ENCODE results near the gene DAB2IP.

Gene DAB2IP

GRCh38 chr9:121763561-121764370 lies 112.3 kb downstream of the DAB2IP start:
- no peak for DNase-seq (ENCODE audit: low read depth)

DNA sequence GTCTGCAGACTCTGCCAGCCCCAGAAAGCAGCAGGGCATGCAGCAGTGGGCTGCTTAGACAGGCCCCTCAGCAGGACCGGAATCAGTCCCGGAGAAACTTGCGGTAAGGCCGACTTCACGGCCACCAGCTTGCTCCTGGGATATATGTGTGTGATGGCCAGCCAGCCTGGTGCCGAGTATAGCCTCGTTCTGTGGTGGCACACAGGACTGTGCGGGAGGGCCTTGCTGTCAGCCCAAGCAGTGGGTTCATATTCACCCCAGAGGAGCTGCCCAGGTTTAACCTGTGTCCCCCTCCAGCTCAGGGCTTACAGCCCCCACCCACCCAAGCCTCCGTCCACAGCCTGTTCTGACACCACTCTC lies 112.9 kb downstream of the DAB2IP start:
- DNase-seq (ENCODE audit: low read depth) = no peak

DNA sequence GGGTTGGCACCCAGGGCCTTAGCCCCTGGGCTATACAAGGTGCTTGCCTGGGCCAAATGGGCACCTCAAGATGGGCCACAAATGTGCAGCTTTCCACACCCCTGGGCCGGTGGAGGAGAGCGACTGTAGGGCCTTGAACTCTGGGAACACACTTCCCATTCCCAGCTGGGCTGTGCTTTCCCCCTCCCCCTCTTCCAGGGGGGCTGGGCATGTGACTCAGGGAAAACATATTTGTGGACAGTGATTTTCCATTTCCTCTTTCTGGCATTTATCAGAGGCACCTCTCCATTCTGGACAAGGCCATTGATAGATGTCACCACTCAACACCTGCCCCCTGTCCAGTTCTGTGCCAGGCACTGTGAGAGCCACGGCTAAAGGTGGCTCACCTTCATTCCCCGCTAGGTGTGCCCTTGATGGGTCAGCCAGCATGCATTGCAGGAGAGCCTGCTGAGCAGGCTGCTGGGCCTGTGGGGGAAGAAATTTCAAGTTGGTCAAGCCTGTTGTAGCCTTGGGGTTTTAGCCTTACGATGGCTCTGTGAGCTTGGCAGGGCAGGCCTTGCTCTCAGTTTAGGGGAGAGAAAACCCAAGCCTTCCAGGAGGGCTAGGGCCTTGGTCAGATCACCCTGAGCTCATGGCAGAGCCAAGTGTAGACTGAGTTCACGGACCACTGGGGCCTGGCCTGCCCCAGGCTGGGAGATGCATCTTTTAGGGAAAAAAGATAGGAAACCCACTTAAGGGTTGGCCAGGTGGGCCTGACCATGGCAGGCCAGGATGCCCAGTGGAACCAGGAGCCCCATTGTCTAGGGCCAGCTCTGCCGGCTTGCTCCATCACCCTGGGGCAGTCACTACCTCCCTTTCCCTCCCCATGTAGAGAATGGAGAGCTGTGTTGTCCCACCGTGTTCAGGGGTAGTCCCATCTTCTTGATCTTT lies 113.9 kb downstream of the DAB2IP start:
- peak; percentile 11 for DNase-seq (ENCODE audit: low read depth)

GRCh38 chr9:121766081-121766683 lies 114.7 kb downstream of the DAB2IP start:
- DNase-seq (ENCODE audit: low read depth) = no peak

DNA sequence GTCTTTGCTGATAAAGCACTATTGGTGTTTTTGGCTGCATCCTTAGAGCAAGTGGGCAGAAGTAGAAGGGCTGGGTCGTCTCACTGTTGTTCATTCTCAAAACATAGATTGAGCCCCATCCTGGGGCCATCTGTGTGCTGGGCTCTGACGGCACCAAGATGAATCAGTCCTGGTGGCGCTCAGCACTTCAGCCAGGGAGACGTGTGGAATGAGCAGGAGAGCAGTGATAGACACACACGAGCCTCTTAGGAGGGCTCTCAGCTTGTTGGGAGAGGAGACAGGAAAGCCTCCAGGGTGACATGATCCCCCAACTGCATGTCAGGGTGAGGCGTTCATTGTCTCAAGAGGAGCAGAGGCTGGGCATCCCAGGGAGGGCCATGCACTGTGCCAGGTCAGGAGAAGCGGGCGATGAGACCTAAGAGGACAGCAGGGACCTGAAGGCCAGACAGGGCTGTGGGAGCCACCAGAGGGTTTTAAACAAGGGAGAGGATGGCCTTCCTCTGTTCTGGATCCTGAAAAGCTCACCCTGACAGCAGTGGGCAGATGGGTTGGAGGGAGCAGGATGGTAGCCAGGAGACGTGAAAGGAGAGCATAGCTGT lies 115.8 kb downstream of the DAB2IP start:
- no peak for DNase-seq (ENCODE audit: low read depth)

- DNase-seq (ENCODE audit: low read depth) = no peak
These were observed 117.1 kb downstream of the DAB2IP start for GRCh38 chr9:121768416-121769015.

GRCh38 chr9:121769939-121770338 lies 118.5 kb downstream of the DAB2IP start:
- no peak for DNase-seq (ENCODE audit: low read depth)

DNA sequence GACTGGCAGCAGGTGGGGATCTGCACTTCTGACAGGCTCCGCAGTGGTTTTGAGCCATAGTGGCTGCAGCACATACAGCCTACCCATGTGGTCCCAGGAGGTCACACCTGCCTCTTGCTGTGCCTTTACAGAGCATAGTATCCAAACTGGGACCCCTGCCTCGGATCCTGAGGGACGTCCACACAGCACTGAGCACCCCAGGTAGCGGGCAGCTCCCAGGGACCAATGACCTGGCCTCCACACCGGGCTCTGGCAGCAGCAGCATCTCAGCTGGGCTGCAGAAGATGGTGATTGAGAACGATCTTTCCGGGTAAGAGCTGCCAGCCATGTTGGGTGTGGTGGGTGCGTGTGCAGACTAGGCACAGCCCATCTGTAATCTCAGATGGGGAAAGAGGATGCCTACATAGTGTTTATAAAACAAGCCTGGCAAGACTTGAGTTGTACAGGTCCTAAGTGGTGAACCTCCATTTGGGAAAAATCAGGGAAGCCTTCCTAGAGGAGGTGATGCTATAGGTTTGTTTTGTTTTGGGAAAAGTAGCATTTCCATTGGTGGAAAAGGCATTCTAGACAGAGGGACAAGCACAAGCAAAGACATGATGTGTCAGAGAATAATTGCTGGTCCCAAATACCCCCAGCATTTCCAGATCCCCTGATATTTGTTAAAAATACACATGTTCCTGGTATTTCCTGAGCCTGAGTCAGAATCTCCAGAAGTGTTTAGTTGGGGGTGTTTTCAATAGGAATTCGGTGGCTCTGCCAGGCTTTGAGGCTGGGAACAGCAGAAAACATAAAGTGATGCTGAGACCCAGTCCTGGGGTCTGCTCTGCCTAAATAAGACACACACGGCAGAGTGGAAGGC lies 119.2 kb downstream of the DAB2IP start:
- DNase-seq (ENCODE audit: low read depth) = no peak

GRCh38 chr9:121771418-121771817 lies 120.0 kb downstream of the DAB2IP start:
- no peak for DNase-seq (ENCODE audit: low read depth)

- DNase-seq (ENCODE audit: low read depth) = no peak
These were observed 120.6 kb downstream of the DAB2IP start for GRCh38 chr9:121771851-121772599.

DNA sequence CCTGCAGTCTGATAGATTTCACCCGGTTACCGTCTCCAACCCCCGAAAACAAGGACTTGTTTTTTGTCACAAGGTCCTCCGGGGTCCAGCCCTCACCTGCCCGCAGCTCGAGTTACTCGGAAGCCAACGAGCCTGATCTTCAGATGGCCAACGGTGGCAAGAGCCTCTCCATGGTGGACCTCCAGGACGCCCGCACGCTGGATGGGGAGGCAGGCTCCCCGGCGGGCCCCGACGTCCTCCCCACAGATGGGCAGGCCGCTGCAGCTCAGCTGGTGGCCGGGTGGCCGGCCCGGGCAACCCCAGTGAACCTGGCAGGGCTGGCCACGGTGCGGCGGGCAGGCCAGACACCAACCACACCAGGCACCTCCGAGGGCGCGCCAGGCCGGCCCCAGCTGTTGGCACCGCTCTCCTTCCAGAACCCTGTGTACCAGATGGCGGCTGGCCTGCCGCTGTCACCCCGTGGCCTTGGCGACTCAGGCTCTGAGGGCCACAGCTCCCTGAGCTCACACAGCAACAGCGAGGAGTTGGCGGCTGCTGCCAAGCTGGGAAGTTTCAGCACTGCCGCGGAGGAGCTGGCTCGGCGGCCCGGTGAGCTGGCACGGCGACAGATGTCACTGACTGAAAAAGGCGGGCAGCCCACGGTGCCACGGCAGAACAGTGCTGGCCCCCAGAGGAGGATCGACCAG lies 121.3 kb downstream of the DAB2IP start:
- DNase-seq (ENCODE audit: low read depth) = no peak

DNA sequence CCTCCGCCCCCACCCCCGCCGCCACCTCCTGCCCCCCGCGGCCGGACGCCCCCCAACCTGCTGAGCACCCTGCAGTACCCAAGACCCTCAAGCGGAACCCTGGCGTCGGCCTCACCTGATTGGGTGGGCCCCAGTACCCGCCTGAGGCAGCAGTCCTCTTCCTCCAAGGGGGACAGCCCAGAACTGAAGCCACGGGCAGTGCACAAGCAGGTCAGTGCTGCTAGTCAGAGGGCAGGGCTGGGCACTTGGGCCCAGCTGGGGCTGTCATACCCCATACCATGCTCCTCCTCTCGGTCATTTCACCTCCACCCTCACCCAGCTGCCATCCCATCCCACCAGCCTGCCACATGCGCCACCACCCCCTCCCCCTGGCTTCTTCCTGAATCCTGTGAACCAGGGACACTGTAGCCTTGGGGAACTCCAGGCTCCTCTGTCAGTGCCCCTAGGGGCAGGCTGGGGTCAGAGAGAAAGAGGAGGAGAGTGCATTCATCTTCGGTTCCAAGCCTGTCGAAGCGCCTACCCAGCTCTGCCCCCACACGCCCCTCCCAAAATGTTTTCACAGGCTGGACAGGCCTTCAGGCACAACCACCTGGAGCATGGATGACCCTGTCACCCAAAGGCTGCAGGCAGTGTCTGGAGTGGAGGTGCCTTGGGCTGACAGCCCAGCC lies 122.0 kb downstream of the DAB2IP start:
- DNase-seq (ENCODE audit: low read depth) = no peak

DNA sequence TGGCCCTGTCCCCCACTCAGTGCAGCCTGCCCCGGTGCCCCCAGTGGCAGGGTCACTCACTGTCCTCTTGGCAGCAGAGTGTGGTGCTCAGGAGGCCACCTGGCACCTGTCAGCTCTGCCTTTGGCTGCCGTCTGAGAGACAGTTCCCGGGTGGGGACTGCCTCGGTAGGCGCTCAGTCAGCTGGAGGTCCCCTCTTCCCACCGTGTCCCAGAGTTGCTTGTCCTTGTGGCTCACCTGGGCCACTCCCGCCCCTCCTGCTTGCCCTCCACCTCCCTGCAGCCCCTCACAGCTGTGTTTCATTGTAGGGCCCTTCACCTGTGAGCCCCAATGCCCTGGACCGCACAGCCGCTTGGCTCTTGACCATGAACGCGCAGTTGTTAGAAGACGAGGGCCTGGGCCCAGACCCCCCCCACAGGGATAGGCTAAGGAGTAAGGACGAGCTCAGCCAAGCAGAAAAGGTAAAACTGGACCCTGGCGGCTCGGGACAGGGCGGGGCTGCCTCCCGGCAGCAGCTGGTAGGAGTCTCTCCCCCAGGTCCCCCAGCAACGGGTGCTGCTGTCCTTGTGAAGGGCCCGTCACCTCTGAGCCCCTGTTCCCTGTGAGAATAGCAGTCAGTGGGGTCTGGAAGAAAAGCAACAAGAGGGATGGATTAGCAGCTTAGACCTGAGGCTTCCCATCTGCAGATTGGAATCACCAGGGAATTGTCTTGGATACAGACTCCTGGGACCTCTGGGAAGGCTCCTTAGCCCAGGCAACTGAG lies 122.7 kb downstream of the DAB2IP start:
- DNase-seq (ENCODE audit: low read depth) = no peak

DNA sequence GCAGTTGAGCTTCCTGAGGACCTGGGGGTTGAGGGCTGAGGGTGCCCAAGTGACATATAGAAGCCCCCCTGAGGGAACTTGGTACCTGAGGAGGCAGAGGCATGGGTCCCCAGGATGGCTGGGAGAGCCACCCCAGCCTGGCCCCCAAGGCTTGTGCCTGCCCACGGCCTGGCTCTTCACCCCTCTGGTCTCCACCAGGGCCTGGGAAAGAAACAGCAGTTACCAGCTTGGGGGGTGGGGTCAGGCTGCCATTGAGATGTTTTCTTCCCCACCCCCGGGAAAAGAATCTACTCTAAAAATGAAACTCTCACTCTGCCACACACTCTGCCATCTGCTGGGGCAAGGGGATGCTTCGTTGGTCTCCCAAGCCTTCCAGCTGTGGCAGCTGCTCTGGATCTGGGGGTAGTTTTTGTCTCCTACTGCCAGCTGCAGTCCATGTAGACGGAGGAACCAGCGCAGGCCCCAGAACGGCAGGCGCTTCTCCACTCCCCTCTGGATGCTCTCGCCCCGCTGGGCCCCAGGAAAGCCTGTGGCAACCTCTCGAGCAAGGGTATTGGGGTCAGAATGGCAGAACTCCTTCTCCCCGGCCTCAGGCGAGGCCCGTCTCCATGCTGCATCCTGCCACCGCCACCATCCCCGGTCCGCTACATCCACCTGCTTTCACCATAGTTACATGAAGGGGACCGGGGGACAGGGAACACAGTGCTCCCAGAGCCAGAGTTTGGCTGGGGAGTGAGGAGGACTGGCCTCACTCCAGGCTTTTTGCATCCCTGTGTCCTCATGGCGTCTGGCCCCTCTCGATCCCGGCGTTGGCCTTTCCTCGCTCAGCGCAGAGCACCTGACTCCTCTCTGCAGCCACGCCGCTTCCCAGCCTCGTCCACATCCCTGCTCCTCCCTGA lies 123.5 kb downstream of the DAB2IP start:
- DNase-seq (ENCODE audit: low read depth) = no peak

GRCh38 chr9:121776001-121776738 lies 124.7 kb downstream of the DAB2IP start:
- no peak for DNase-seq (ENCODE audit: low read depth)
